Liver (tissue), 9 donors: ENCODE results near the gene RCOR1. TPM values are rescaled to one million over a fixed set of nuclear protein-coding genes. Genes with fewer than 3 reads are reported as not detected.

Experiments used
- DNase-seq: peaks from one replicate; pipeline ENCODE4 v3.0.0-alpha.2; 2017; ENCODE audit warnings: low spot score
- H3K27ac ChIP-seq, 2 donors: one replicate each; pipeline ENCODE4 v1.7.0; 2013; ENCODE audit warnings: inconsistent platforms in 2 of 2, low read length in 2 of 2, control low read depth in 1 of 2, low read depth in 1 of 2, mild to moderate bottlenecking in 1 of 2
- H3K27me3 ChIP-seq, 4 donors: one replicate each; pipeline versions ENCODE4 v1.6.1 to v1.7.0; 2013; ENCODE audit warnings: low read length in 3 of 4, inconsistent platforms in 1 of 4, mild to moderate bottlenecking in 1 of 4, moderate library complexity in 1 of 4; ENCODE audit not compliant: control insufficient read depth in 4 of 4, insufficient read depth in 4 of 4
- H3K36me3 ChIP-seq, 4 donors: one replicate each; pipeline versions ENCODE4 v1.6.1 to v1.7.0; 2013; ENCODE audit warnings: low read length in 3 of 4, mild to moderate bottlenecking in 3 of 4, low read depth in 1 of 4, moderate library complexity in 1 of 4; ENCODE audit not compliant: control insufficient read depth in 4 of 4, insufficient read depth in 3 of 4
- H3K4me1 ChIP-seq, 4 donors: one replicate each; pipeline versions ENCODE4 v1.6.1 to v1.7.0; 2013; ENCODE audit warnings: low read length in 3 of 4, mild to moderate bottlenecking in 3 of 4, moderate library complexity in 1 of 4; ENCODE audit not compliant: control insufficient read depth in 4 of 4, insufficient read depth in 4 of 4
- H3K4me3 ChIP-seq, 3 donors: one replicate each; pipeline versions ENCODE4 v1.6.1 to v1.7.0; 2013; ENCODE audit warnings: low read length in 3 of 3, control low read depth in 1 of 3, low read depth in 1 of 3, mild to moderate bottlenecking in 1 of 3
- H3K9ac ChIP-seq, 2 donors: one replicate each; pipeline ENCODE4 v1.7.0; 2013; ENCODE audit warnings: low read length in 2 of 2, mild to moderate bottlenecking in 2 of 2, moderate library complexity in 2 of 2, control low read depth in 1 of 2, low read depth in 1 of 2
- H3K9me3 ChIP-seq, 4 donors: one replicate each; pipeline versions ENCODE4 v1.6.1 to v1.7.0; 2013; ENCODE audit warnings: low read length in 3 of 4; ENCODE audit not compliant: control insufficient read depth in 4 of 4
- FOXA1 ChIP-seq: IDR thresholded peaks from 2 replicates; pipeline ENCODE4 v1.6.1; 2016; ENCODE audit warnings: antibody characterized with exemption
- FOXA2 ChIP-seq: IDR thresholded peaks from 2 replicates; pipeline ENCODE4 v1.6.1; 2016; ENCODE audit warnings: antibody characterized with exemption
- GABPA ChIP-seq, 2 donors: IDR thresholded peaks in 1 of 2; conservative IDR thresholded peaks in 1 of 2; 2 replicates each; pipeline ENCODE4 v1.6.1; 2016; ENCODE audit warnings: antibody characterized with exemption in 2 of 2, mild to moderate bottlenecking in 1 of 2, moderate library complexity in 1 of 2
- HNF4A ChIP-seq, 2 donors: conservative IDR thresholded peaks; 2 replicates each; pipeline ENCODE4 v1.6.1; 2016; ENCODE audit warnings: antibody characterized with exemption in 2 of 2, mild to moderate bottlenecking in 2 of 2
- JUND ChIP-seq, 2 donors: IDR thresholded peaks; 2 replicates each; pipeline ENCODE4 v1.6.1; 2016; ENCODE audit warnings: antibody characterized with exemption in 2 of 2
- RXRA ChIP-seq, 2 donors: IDR thresholded peaks; 2 replicates each; pipeline ENCODE4 v1.6.1; 2017 to 2018; ENCODE audit warnings: antibody characterized with exemption in 2 of 2, mild to moderate bottlenecking in 1 of 2
- SP1 ChIP-seq: IDR thresholded peaks from 2 replicates; pipeline ENCODE4 v1.6.1; 2018; ENCODE audit warnings: antibody characterized with exemption, mild to moderate bottlenecking
- YY1 ChIP-seq: IDR thresholded peaks from 2 replicates; pipeline ENCODE4 v1.6.1; 2016; ENCODE audit warnings: antibody characterized with exemption, mild to moderate bottlenecking
- WGBS: extraction: QIAGEN DNeasy Blood & Tissue Kit; methylation state at CpG from one replicate; pipeline ENCODE4 v1.1.7; 2013; 5-methylcytosine and 5-hydroxymethylcytosine counted together
- polyA plus RNA-seq, 2 donors: library from polyadenylated mRNA; stranded (reverse) in 1 of 2; unstranded in 1 of 2; fragments of 200-250 nt in 1 of 2; fragments of >200 nt in 1 of 2; fragmentation: Nextera tagmentation in 1 of 2; extraction: Ambion mirVana in 1 of 2; gene quantifications; one replicate each; pipeline versions ENCODE4 v1.2.1 to v1.2.3, GENCODE V29; 2013 to 2015
- total RNA-seq, 2 donors: library from RNA; depleted of rRNA; stranded (reverse); fragments of >200 nt; gene quantifications; one replicate each; pipeline ENCODE4 v1.2.3, GENCODE V29; 2014
- TF ChIP-seq, protein P1 (sequence below): IDR thresholded peaks from 2 replicates; pipeline ENCODE4 v1.6.1; 2016; ENCODE audit warnings: antibody characterized with exemption, mild to moderate bottlenecking
- TF ChIP-seq, protein P2 (sequence below): IDR thresholded peaks from 2 replicates; pipeline ENCODE4 v1.6.1; 2016; ENCODE audit warnings: antibody characterized with exemption
- donor health status: healthy.
- donor health status: healthy.
- donor health status: healthy.
- donor health status: healthy.
- donor health status: healthy.

The RCOR1 gene
- total and polyA plus RNA-seq, 4 donors = 4.2 to 17.0 (median 5.7) TPM

DNA sequence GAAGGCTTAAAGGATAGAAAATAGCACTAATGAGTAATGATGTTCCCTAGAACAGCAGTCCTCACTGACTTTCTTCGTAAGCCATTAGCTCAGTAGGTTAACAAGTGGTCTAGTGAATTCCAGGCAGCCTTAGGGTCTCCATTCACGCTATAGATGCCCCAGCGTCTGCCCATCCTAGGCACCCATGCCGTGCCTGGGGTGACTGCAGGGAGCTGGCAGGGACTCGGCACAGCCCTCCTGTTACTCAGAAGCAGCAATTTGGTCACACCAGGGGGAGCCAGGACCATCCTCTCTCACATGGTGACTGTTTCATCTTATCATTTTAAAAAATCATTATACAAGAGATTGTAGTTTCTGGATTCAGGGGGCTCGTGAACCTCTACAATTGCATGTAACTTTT, 118.8 kb downstream of the RCOR1 start:
- DNase-seq = no peak
- no peak for TF ChIP-seq GABPA (IDR thresholded peaks at IDR 0.05 in 1 of 2, conservative IDR thresholded peaks at IDR 0.05 in 1 of 2)
- Histone ChIP-seq H3K27ac (no peak overlapping the region), H3K36me3 (peaks cover 8 to 18% (median 13%) of the 10 kb centered on the region in 4 donors), H3K4me1 (no peaks in the 10 kb centered on the region), H3K27me3 (no peaks in the 10 kb centered on the region), H3K9me3 (no peaks in the 10 kb centered on the region), H3K9ac (no peak overlapping the region), H3K4me3 (no peak overlapping the region)
- 94% methylated on average over 6 of the region's 6 CpGs for WGBS

DNA sequence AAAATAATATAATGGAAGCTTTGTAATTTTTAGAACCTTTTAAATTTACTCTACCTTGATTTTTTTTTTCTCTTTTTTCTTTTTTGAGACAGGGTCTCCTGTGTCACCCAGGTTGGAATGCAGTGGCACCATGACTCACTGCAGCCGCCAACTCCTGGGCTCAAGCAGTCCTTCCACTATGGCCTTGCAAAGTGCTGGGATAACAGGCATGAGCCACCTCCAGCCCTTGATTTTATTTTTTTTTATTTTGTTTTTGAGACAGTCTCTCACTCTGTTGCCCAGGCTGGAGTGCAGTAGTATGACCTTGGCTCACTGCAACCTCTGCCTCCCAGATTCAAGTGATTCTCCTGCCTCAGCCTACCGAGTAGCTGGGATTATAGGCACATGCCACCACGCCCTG, 119.5 kb downstream of the RCOR1 start:
- no peak for TF ChIP-seq FOXA1
- DNase-seq = no peak
- no peaks in the 10 kb centered on the region for H3K9me3 ChIP-seq
- no peak overlapping the region for H3K9ac ChIP-seq
- no peak overlapping the region for H3K27ac ChIP-seq
- no peak overlapping the region for H3K4me3 ChIP-seq
- 94% methylated on average over 3 of the region's 3 CpGs for WGBS
- no peaks in the 10 kb centered on the region for H3K27me3 ChIP-seq
- H3K4me1 ChIP-seq = no peaks in the 10 kb centered on the region
- H3K36me3 ChIP-seq = peaks cover 10 to 18% (median 13%) of the 10 kb centered on the region in 4 donors

DNA sequence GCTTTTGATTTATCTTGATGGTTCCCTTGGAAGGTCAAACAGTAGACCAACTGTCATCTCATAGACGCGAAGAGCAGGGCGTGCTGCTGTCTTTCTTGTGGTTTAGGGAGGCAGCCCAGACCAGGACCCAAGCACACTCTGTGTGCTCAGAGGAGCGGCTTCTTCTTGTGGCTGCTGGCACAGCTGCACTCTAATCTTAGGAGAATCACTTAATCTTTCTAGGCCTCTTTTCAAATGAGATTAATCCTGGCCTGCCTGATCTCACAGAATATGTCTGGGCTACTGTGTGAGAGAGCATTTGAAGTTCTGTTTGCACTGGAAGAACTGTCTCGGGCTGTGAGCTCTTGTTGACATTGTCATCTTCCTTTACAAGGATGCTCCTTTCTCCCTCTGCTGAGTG, 124.8 kb downstream of the RCOR1 start:
- H3K27me3 ChIP-seq = no peaks in the 10 kb centered on the region
- H3K36me3 ChIP-seq = peaks cover 1 to 21% (median 17%) of the 10 kb centered on the region in 4 donors
- no peak overlapping the region for H3K4me3 ChIP-seq
- 93% methylated on average over 5 of the region's 5 CpGs for WGBS
- H3K9ac ChIP-seq = no peak overlapping the region
- no peak for DNase-seq
- H3K4me1 ChIP-seq = no peaks in the 10 kb centered on the region
- TF ChIP-seq, protein P1, sequence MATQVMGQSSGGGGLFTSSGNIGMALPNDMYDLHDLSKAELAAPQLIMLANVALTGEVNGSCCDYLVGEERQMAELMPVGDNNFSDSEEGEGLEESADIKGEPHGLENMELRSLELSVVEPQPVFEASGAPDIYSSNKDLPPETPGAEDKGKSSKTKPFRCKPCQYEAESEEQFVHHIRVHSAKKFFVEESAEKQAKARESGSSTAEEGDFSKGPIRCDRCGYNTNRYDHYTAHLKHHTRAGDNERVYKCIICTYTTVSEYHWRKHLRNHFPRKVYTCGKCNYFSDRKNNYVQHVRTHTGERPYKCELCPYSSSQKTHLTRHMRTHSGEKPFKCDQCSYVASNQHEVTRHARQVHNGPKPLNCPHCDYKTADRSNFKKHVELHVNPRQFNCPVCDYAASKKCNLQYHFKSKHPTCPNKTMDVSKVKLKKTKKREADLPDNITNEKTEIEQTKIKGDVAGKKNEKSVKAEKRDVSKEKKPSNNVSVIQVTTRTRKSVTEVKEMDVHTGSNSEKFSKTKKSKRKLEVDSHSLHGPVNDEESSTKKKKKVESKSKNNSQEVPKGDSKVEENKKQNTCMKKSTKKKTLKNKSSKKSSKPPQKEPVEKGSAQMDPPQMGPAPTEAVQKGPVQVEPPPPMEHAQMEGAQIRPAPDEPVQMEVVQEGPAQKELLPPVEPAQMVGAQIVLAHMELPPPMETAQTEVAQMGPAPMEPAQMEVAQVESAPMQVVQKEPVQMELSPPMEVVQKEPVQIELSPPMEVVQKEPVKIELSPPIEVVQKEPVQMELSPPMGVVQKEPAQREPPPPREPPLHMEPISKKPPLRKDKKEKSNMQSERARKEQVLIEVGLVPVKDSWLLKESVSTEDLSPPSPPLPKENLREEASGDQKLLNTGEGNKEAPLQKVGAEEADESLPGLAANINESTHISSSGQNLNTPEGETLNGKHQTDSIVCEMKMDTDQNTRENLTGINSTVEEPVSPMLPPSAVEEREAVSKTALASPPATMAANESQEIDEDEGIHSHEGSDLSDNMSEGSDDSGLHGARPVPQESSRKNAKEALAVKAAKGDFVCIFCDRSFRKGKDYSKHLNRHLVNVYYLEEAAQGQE = no peak
- TF ChIP-seq FOXA2 (no peak), SP1 (no peak), RXRA (IDR thresholded peaks at IDR 0.05) (no peak), JUND (IDR thresholded peaks at IDR 0.05) (no peak), HNF4A (conservative IDR thresholded peaks at IDR 0.05) (no peak), FOXA1 (no peak)
- TF ChIP-seq, protein P2, sequence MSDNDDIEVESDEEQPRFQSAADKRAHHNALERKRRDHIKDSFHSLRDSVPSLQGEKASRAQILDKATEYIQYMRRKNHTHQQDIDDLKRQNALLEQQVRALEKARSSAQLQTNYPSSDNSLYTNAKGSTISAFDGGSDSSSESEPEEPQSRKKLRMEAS = no peak
- H3K9me3 ChIP-seq = no peaks in the 10 kb centered on the region
- no peak overlapping the region for H3K27ac ChIP-seq

DNA sequence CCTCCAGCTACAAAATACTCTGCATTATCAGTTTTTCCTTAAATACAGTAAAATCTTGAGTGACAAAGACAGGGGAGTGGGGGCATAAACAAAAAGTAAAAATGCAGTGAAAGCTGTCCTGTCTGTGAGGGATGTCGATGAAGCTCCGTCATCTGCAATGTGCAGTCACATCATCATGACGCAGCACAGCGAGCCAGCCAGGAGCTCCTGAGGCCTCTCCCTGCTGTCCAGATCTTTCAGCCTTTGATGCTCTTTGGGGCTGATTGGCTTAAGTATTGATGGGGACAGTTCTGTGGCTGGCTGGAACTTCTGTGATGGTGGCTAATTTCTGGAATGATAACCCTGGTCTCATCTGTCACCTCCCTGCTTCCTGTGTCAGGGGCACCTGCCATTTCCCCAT, 130.2 kb downstream of the RCOR1 start:
- Histone ChIP-seq H3K4me1 (peaks cover 0 to 5% (median 2%) of the 10 kb centered on the region in 4 donors), H3K27ac (no peak overlapping the region), H3K27me3 (no peaks in the 10 kb centered on the region), H3K9me3 (no peaks in the 10 kb centered on the region), H3K4me3 (no peak overlapping the region), H3K36me3 (peaks cover 2 to 46% (median 26%) of the 10 kb centered on the region in 4 donors), H3K9ac (no peak overlapping the region)
- DNase-seq = no peak
- TF ChIP-seq YY1 = no peak
- TF ChIP-seq JUND (IDR thresholded peaks at IDR 0.05) = no peak
- WGBS = 98% methylated on average over 4 of the region's 4 CpGs
